Psoas muscle (tissue), 8 donors: ENCODE measurements around the gene CLDN4. TPM values are rescaled to one million over a fixed set of nuclear protein-coding genes. Genes with fewer than 3 reads are reported as not detected.
"Not testable (repeated sequence)": the region's sequence is repeated elsewhere in the genome, so short reads cannot be mapped to it uniquely, and the experiment has no call there.

Experiments used
- ATAC-seq, 4 donors: fragments of 200-7000 bp; cut with Tn5 transposase; one replicate each; pipeline ENCODE4 v1.9.1; 2020; ENCODE audit warnings: moderate library complexity in 3 of 4, mild to moderate bottlenecking in 2 of 4
- DNase-seq, 2 donors: peaks; one replicate each; pipeline ENCODE4 v3.0.0-alpha.2; 2020
- H3K27ac ChIP-seq: fragments of 200-600 bp; one replicate; pipeline ENCODE4 v1.8.0; 2022
- H3K27me3 ChIP-seq, 3 donors: fragments of 200-600 bp in 1 of 3; one replicate each; pipeline versions ENCODE4 v1.6.1 to v1.8.0; 2013 to 2022; ENCODE audit warnings: low read length in 2 of 3, mild to moderate bottlenecking in 2 of 3, moderate library complexity in 1 of 3; ENCODE audit not compliant: insufficient read depth in 3 of 3
- H3K36me3 ChIP-seq, 2 donors: fragments of 200-600 bp in 1 of 2; one replicate each; pipeline versions ENCODE4 v1.6.1 to v1.8.0; 2013 to 2022; ENCODE audit warnings: low read depth in 1 of 2, mild to moderate bottlenecking in 1 of 2, moderate library complexity in 1 of 2; ENCODE audit not compliant: insufficient read depth in 1 of 2
- H3K4me1 ChIP-seq: fragments of 200-600 bp; one replicate; pipeline ENCODE4 v1.8.0; 2022
- H3K4me3 ChIP-seq: fragments of 200-600 bp; one replicate; pipeline ENCODE4 v1.8.0; 2022; ENCODE audit warnings: mild to moderate bottlenecking
- H3K9me3 ChIP-seq: fragments of 200-600 bp; one replicate; pipeline ENCODE4 v1.8.0; 2022
- CTCF ChIP-seq: fragments of 200-600 bp; IDR thresholded peaks from one replicate; pipeline ENCODE4 v1.8.0; 2022; ENCODE audit warnings: antibody characterized with exemption
- WGBS, 3 donors: extraction: QIAGEN DNeasy Blood & Tissue Kit; methylation state at CpG; one replicate each; pipeline versions ENCODE4 v1.1.6 to v1.1.7; 2013; 5-methylcytosine and 5-hydroxymethylcytosine counted together
- intact Hi-C, 2 donors: fragments of 100-400 bp; cut with DNase I; formaldehyde crosslinking; loops; one replicate each; pipeline versions ENCODE4 v1.11.0 to v1.14.2; 2022
- polyA plus RNA-seq, 3 donors: library from polyadenylated mRNA; stranded (reverse); fragments of 200-250 nt; gene quantifications; one replicate each; pipeline ENCODE4 v1.2.3, GENCODE V29; 2013
- total RNA-seq, 4 donors: library from RNA; stranded (reverse); fragmentation: NEBNext Ultra II Directional in 2 of 4; extraction: Animal tissue kit (Norgen Biotek cat#: 25700) in 2 of 4; gene quantifications; one replicate each; pipeline versions ENCODE4 v1.2.1 to v1.2.4, GENCODE V29; 2021 to 2023
- donor health status: healthy with polysubstance abuse.
- donor health status: DM: no; HTN: no; CAD: no; lungs with moderate emphysema.
- donor health status: Bipolar disorder and iron deficiency.
- donor health status: healthy.
- donor health status: DM: yes; HTN: yes; CAD: no.
- donor health status: DM: no; HTN: no; CAD: no.
- donor health status: DM: no; HTN: no; CAD: no.
- donor health status: DM: yes; HTN: yes; CAD: no.

The CLDN4 gene
- total and polyA plus RNA-seq, 7 donors: 0.10 to 0.16 (median 0.15) TPM; not detected in 3

- WGBS, 3 donors: 66 to 67% (median 67%) methylated on average over 15 to 16 of the region's 16 CpGs
- H3K4me1 ChIP-seq: peaks cover 8% of the 10 kb centered on the region
- intact Hi-C loops: no loop called here
- no peak for DNase-seq
- H3K27me3 ChIP-seq: peaks cover 0 to 5% (median 2%) of the 10 kb centered on the region in 3 donors
- no peak overlapping the region for H3K4me3 ChIP-seq
- TF ChIP-seq CTCF: no peak
- ATAC-seq: peak in 1 of 4 donors; percentile 24
- no peak overlapping the region for H3K27ac ChIP-seq
- H3K9me3 ChIP-seq: no peaks in the 10 kb centered on the region
- H3K36me3 ChIP-seq: no peaks in the 10 kb centered on the region
Measured at GRCh38 chr7:73831834-73832651, 1.2 kb downstream of the CLDN4 start.

GRCh38 chr7:73832806-73833205 lies 2.0 kb downstream of the CLDN4 start:
- H3K27me3 ChIP-seq: peaks cover 0 to 5% (median 2%) of the 10 kb centered on the region in 3 donors
- H3K4me1 ChIP-seq: peaks cover 4% of the 10 kb centered on the region
- TF ChIP-seq CTCF: no peak
- H3K4me3 ChIP-seq: no peak overlapping the region
- ATAC-seq: no peak
- no peak for DNase-seq
- no peaks in the 10 kb centered on the region for H3K36me3 ChIP-seq
- no peak overlapping the region for H3K27ac ChIP-seq
- 74 to 81% (median 78%) methylated on average over 13 of the region's 13 CpGs for WGBS, 3 donors
- H3K9me3 ChIP-seq: no peaks in the 10 kb centered on the region
- intact Hi-C loops: no loop called here

- Histone ChIP-seq H3K9me3 (no peaks in the 10 kb centered on the region), H3K36me3 (no peaks in the 10 kb centered on the region), H3K4me3 (no peak overlapping the region), H3K27me3 (peaks cover 0 to 5% (median 2%) of the 10 kb centered on the region in 3 donors), H3K4me1 (no peaks in the 10 kb centered on the region), H3K27ac (no peak overlapping the region)
- WGBS, 3 donors: 72 to 76% (median 73%) methylated on average over 13 of the region's 13 CpGs
- no peak for DNase-seq
- ATAC-seq: no peak
- TF ChIP-seq CTCF: no peak
- intact Hi-C loops: no loop called here
Measured at GRCh38 chr7:73833251-73833919, 2.6 kb downstream of the CLDN4 start.

GRCh38 chr7:73834626-73835191 lies 3.9 kb downstream of the CLDN4 start:
- TF ChIP-seq CTCF: no peak
- WGBS, 3 donors: 85 to 95% (median 89%) methylated on average over 7 to 11 of the region's 11 CpGs
- no peak for DNase-seq
- intact Hi-C loops: no loop called here
- no peak overlapping the region for H3K4me3 ChIP-seq
- H3K9me3 ChIP-seq: no peaks in the 10 kb centered on the region
- H3K27ac ChIP-seq: no peak overlapping the region
- H3K4me1 ChIP-seq: no peaks in the 10 kb centered on the region
- ATAC-seq: no peak
- peaks cover 0 to 5% (median 2%) of the 10 kb centered on the region in 3 donors for H3K27me3 ChIP-seq
- no peaks in the 10 kb centered on the region for H3K36me3 ChIP-seq

- H3K4me1 ChIP-seq, intact Hi-C loops, H3K4me3 ChIP-seq, H3K27ac ChIP-seq, ATAC-seq, H3K27me3 ChIP-seq, H3K36me3 ChIP-seq, H3K9me3 ChIP-seq, DNase-seq: not testable (repeated sequence)
Measured at GRCh38 chr7:73837167-73837566, 6.4 kb downstream of the CLDN4 start.
